GM23338 (cell line): ENCODE data around the gene SPATC1L. TPM values are rescaled to one million over a fixed set of nuclear protein-coding genes. Genes with fewer than 3 reads are reported as not detected.

Experiments
- ATAC-seq: fragments of 200-7000 bp; cut with Tn5 transposase; 3 replicates; pipeline ENCODE4 v1.9.1; 2020
- DNase-seq: peaks from one replicate; pipeline ENCODE4 v3.0.0-alpha.2; 2015; ENCODE audit warnings: low spot score
- H2AFZ ChIP-seq: fragments of 200-600 bp; sonication (generic); 2 replicates; pipeline ENCODE4 v1.8.0; 2016; ENCODE audit warnings: antibody characterized with exemption, mild to moderate bottlenecking, moderate library complexity
- H3F3A ChIP-seq: fragments of 200-600 bp; sonication (generic); replicated peaks from 2 replicates; pipeline ENCODE4 v1.8.0; 2017; ENCODE audit warnings: antibody characterized with exemption, mixed run types, low read depth
- H3K27ac ChIP-seq: fragments of 200-600 bp; sonication (generic); 2 replicates; pipeline ENCODE4 v1.6.1; 2016; ENCODE audit warnings: low read depth
- H3K27me3 ChIP-seq: fragments of 200-600 bp; sonication (generic); 2 replicates; pipeline ENCODE4 v1.8.0; 2016; ENCODE audit warnings: mild to moderate bottlenecking, mixed run types, moderate library complexity; ENCODE audit not compliant: insufficient read depth
- H3K36me3 ChIP-seq: fragments of 200-600 bp; sonication (generic); 2 replicates; pipeline ENCODE4 v1.8.0; 2016; ENCODE audit warnings: mild to moderate bottlenecking; ENCODE audit not compliant: insufficient read depth
- H3K4me1 ChIP-seq: fragments of 200-600 bp; sonication (generic); 2 replicates; pipeline ENCODE4 v1.8.0; 2016; ENCODE audit warnings: mild to moderate bottlenecking, moderate library complexity; ENCODE audit not compliant: insufficient read depth
- H3K4me2 ChIP-seq: fragments of 200-600 bp; sonication (generic); 2 replicates; pipeline ENCODE4 v1.7.1; 2017; ENCODE audit warnings: mixed run types
- H3K4me3 ChIP-seq: fragments of 200-600 bp; sonication (generic); 2 replicates; pipeline ENCODE4 v1.6.1; 2016; ENCODE audit warnings: mixed run types
- H3K79me2 ChIP-seq: fragments of 200-600 bp; sonication (generic); replicated peaks from 2 replicates; pipeline ENCODE4 v1.8.0; 2017; ENCODE audit warnings: mild to moderate bottlenecking; ENCODE audit not compliant: insufficient read depth
- H3K9me2 ChIP-seq: fragments of 200-600 bp; sonication (generic); 2 replicates; pipeline ENCODE4 v1.8.0; 2017; ENCODE audit not compliant: insufficient read depth
- H4K20me1 ChIP-seq: fragments of 200-600 bp; sonication (generic); replicated peaks from 2 replicates; pipeline ENCODE4 v1.8.0; 2017; ENCODE audit warnings: mild to moderate bottlenecking; ENCODE audit not compliant: insufficient read depth
- H3K27ac Mint-ChIP-seq: 2 replicates; pipeline ENCODE4 v1.8.0; 2020; ENCODE audit warnings: inconsistent platforms, mild to moderate bottlenecking, moderate library complexity, mixed read lengths
- H3K27me3 Mint-ChIP-seq: 3 replicates; pipeline ENCODE4 v1.8.0; 2022; ENCODE audit warnings: low read depth, mild to moderate bottlenecking, moderate library complexity, mixed read lengths, inconsistent platforms; ENCODE audit not compliant: insufficient read depth, poor library complexity
- H3K36me3 Mint-ChIP-seq: 3 replicates; pipeline ENCODE4 v1.8.0; 2021; ENCODE audit warnings: low read depth, mild to moderate bottlenecking, inconsistent platforms, moderate library complexity, mixed read lengths
- H3K4me1 Mint-ChIP-seq: 3 replicates; pipeline ENCODE4 v1.8.0; 2020; ENCODE audit warnings: mild to moderate bottlenecking, inconsistent platforms, mixed read lengths
- H3K4me3 Mint-ChIP-seq: 3 replicates; pipeline ENCODE4 v1.8.0; 2021; ENCODE audit warnings: moderate library complexity, mild to moderate bottlenecking, inconsistent platforms, mixed read lengths
- H3K9me3 Mint-ChIP-seq: 3 replicates; pipeline ENCODE4 v1.8.0; 2020; ENCODE audit warnings: moderate library complexity, mild to moderate bottlenecking, inconsistent platforms, mixed read lengths
- CREB1 ChIP-seq: fragments of 250-450 bp; sonication (Bioruptor Pico); IDR thresholded peaks from 2 replicates; pipeline ENCODE4 v1.5.0; 2020; ENCODE audit warnings: low read depth, mild to moderate bottlenecking, moderate library complexity
- EZH2 ChIP-seq: fragments of 200-600 bp; sonication (generic); IDR thresholded peaks from one replicate; pipeline ENCODE4 v1.8.0; 2017; ENCODE audit warnings: antibody characterized with exemption, mild to moderate bottlenecking, low read depth; ENCODE audit not compliant: unreplicated experiment
- EZH2phosphoT487 ChIP-seq: fragments of 200-600 bp; sonication (generic); IDR thresholded peaks from one replicate; pipeline ENCODE4 v1.8.1; 2018; ENCODE audit warnings: antibody characterized with exemption; ENCODE audit not compliant: unreplicated experiment
- JUNB ChIP-seq: IDR thresholded peaks from one replicate; pipeline ENCODE4 v1.6.1; 2016; ENCODE audit warnings: antibody characterized with exemption; ENCODE audit not compliant: unreplicated experiment
- NANOG ChIP-seq: IDR thresholded peaks from 2 replicates; pipeline ENCODE4 v1.6.1; 2016; ENCODE audit warnings: antibody characterized with exemption, borderline replicate concordance
- POLR2AphosphoS5 ChIP-seq: IDR thresholded peaks from 2 replicates; pipeline ENCODE4 v1.6.1; 2016; ENCODE audit warnings: antibody characterized with exemption, low read depth
- REST ChIP-seq: IDR thresholded peaks from one replicate; pipeline ENCODE4 v1.6.1; 2018; ENCODE audit warnings: antibody characterized with exemption; ENCODE audit not compliant: unreplicated experiment
- STAT1 ChIP-seq: IDR thresholded peaks from one replicate; pipeline ENCODE4 v1.6.1; 2016; ENCODE audit warnings: antibody characterized with exemption; ENCODE audit not compliant: unreplicated experiment
- ZNF114 ChIP-seq: fragments of 250-450 bp; sonication (Bioruptor Pico); IDR thresholded peaks from 2 replicates; pipeline ENCODE4 v1.5.0; 2020; ENCODE audit warnings: mild to moderate bottlenecking, moderate library complexity
- ZNF331 ChIP-seq: fragments of 250-450 bp; sonication (Bioruptor Pico); IDR thresholded peaks from 2 replicates; pipeline ENCODE4 v1.5.0; 2020; ENCODE audit warnings: low read depth, mild to moderate bottlenecking, moderate library complexity
- ZNF462 ChIP-seq: fragments of 250-450 bp; sonication (Bioruptor Pico); IDR thresholded peaks from 2 replicates; pipeline ENCODE4 v1.5.0; 2020; ENCODE audit warnings: mild to moderate bottlenecking, moderate library complexity
- polyA plus RNA-seq: library from polyadenylated mRNA; unstranded; fragments of >200 nt; fragmentation: Nextera tagmentation; extraction: Ambion mirVana; gene quantifications from 2 replicates; pipeline ENCODE4 v1.2.1, GENCODE V29; 2016
- total RNA-seq: library from RNA; depleted of rRNA; stranded (reverse); fragments of >200 nt; shearing (Covaris generic); gene quantifications from 2 replicates; pipeline ENCODE4 v1.2.3, GENCODE V29; 2014
- TF ChIP-seq, protein P1 (sequence below): IDR thresholded peaks from 2 replicates; pipeline ENCODE4 v1.6.1; 2016; ENCODE audit warnings: antibody characterized with exemption
- TF ChIP-seq, protein P2 (sequence below), 2 experiments: fragments of 200-600 bp in 1 of 2; sonication (generic) in 1 of 2; conservative IDR thresholded peaks; 2 replicates each; pipeline versions ENCODE4 v1.5.1 to v1.6.1; 2016 to 2017; ENCODE audit warnings: antibody characterized with exemption in 2 of 2, low read depth in 2 of 2, mild to moderate bottlenecking in 2 of 2, moderate library complexity in 1 of 2

SPATC1L gene
- total and polyA plus RNA-seq, 2 experiments from 2014 or later = 37.6 to 70.2 TPM

DNA sequence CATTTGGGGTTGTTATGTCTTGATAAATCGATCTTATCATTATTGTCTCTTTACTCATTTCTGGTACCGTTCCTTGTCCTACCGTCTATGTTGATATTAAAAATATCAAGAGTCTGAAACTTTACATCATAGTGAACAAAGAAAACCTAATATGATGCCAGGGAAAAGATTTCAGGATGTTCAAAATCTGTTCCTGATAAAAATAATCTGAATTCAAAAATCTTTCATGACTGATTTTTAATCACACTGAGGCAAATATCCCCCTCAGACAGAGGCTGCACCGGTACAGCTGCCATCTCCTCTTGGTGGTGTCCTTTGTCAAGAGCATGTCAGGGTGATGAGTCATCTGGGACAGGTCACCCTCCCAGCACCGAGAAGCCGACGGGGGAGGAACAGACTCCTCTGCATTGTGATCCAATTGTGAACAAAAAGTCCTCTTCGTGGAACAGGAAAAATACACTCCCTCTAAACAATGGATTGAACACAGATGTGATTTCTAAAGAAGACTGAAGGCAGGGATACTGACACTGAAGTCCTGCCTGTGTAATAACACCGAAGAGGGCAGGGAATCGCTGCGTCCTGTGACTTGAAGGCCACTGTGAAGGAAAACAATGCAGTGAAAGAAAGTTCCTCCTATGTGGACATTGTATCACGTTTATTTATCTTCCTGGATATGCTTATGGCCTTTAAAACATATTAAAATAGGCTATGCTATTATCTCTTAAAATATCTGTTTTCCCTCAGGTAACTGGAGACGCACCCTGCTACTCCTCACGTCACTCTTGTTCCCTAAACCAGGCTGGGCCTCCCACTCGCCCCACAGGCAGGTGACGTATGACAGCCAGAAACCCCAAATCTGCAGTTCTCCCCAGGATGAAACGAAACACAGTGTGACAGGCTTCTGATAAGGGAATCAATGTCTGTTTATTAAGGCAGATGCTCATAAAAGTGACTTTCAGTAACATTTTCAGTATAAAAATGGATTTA, 4.3 kb upstream of the SPATC1L start:
- TF ChIP-seq STAT1 = no peak
- TF ChIP-seq ZNF462 (CRISPR knock-in tag) = no peak
- TF ChIP-seq REST = no peak
- TF ChIP-seq, protein P1, sequence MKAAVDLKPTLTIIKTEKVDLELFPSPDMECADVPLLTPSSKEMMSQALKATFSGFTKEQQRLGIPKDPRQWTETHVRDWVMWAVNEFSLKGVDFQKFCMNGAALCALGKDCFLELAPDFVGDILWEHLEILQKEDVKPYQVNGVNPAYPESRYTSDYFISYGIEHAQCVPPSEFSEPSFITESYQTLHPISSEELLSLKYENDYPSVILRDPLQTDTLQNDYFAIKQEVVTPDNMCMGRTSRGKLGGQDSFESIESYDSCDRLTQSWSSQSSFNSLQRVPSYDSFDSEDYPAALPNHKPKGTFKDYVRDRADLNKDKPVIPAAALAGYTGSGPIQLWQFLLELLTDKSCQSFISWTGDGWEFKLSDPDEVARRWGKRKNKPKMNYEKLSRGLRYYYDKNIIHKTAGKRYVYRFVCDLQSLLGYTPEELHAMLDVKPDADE = no peak
- TF ChIP-seq ZNF331 (CRISPR knock-in tag) = no peak
- TF ChIP-seq POLR2AphosphoS5 = no peak
- TF ChIP-seq JUNB = no peak
- TF ChIP-seq NANOG = no peak
- TF ChIP-seq EZH2 = no peak
- TF ChIP-seq, protein P2, sequence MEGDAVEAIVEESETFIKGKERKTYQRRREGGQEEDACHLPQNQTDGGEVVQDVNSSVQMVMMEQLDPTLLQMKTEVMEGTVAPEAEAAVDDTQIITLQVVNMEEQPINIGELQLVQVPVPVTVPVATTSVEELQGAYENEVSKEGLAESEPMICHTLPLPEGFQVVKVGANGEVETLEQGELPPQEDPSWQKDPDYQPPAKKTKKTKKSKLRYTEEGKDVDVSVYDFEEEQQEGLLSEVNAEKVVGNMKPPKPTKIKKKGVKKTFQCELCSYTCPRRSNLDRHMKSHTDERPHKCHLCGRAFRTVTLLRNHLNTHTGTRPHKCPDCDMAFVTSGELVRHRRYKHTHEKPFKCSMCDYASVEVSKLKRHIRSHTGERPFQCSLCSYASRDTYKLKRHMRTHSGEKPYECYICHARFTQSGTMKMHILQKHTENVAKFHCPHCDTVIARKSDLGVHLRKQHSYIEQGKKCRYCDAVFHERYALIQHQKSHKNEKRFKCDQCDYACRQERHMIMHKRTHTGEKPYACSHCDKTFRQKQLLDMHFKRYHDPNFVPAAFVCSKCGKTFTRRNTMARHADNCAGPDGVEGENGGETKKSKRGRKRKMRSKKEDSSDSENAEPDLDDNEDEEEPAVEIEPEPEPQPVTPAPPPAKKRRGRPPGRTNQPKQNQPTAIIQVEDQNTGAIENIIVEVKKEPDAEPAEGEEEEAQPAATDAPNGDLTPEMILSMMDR (conservative IDR thresholded peaks at IDR 0.05; ENCODE audit: low read depth in 2 of 2) = no peak
- TF ChIP-seq CREB1 (CRISPR knock-in tag) = no peak
- no peak for TF ChIP-seq EZH2phosphoT487
- TF ChIP-seq ZNF114 (CRISPR knock-in tag) = no peak
- Histone ChIP-seq H3K4me2 (no peak overlapping the region), H3K27me3 (no peaks in the 10 kb centered on the region), H4K20me1 (peaks cover 3% of the 10 kb centered on the region; the same call in 1 of the 2 replicates), H3K9me2 (no peaks in the 10 kb centered on the region), H3K79me2 (no peaks in the 10 kb centered on the region), H3F3A (peaks cover 5% of the 10 kb centered on the region; the same call in 1 of the 2 replicates), H3K4me1 (peaks cover 11% of the 10 kb centered on the region; the same call in 1 of the 2 replicates), H3K4me3 (no peak overlapping the region), H3K27ac (peak overlapping the region; percentile 75; the same call in 1 of the 2 replicates), H2AFZ (no peak overlapping the region), H3K36me3 (no peaks in the 10 kb centered on the region)
- H3K27me3 Mint-ChIP-seq = peaks cover 6% of the 10 kb centered on the region
- no peak overlapping the region; the same call in 2 of the 3 replicates for H3K4me3 Mint-ChIP-seq
- DNase-seq = peak; percentile 28
- peak overlapping the region; percentile 40 for H3K27ac Mint-ChIP-seq
- peaks cover 25% of the 10 kb centered on the region for H3K36me3 Mint-ChIP-seq
- no peaks in the 10 kb centered on the region for H3K9me3 Mint-ChIP-seq
- peaks cover 18% of the 10 kb centered on the region for H3K4me1 Mint-ChIP-seq
- no peak for ATAC-seq
